GM12878 (cell line): ENCODE data around the gene SLC44A4. TPM values are rescaled to one million over a fixed set of nuclear protein-coding genes. Genes with fewer than 3 reads are reported as not detected.
"Not testable (repeated sequence)": the region's sequence is repeated elsewhere in the genome, so short reads cannot be mapped to it uniquely, and the experiment has no call there.

Source experiments
- ATAC-seq: fragments of 200-7000 bp; cut with Tn5 transposase; 3 replicates; pipeline ENCODE4 v1.9.1; 2020; ENCODE audit warnings: mild to moderate bottlenecking, moderate library complexity
- BruUV-seq: library from RNA; stranded (reverse); fragments of 400-500 nt; replicated peaks from 2 replicates; lab custom pipeline; 2021; lab: Mats Ljungman, UMichigan
- CTCF ChIA-PET: fragments of 300-600 bp; sonication (Branson Sonifier 250); formaldehyde crosslinking; extraction: SDS; loops from one replicate; lab custom pipeline; 2021; ENCODE audit warnings: inconsistent platforms; lab: Yijun Ruan, JAX
- POLR2A ChIA-PET: fragments of 350-600 bp; formaldehyde crosslinking; extraction: SDS; loops from one replicate; lab custom pipeline; 2021; ENCODE audit warnings: inconsistent platforms; lab: Charles Lee
- RAD21 ChIA-PET: fragments of 300-600 bp; sonication (Branson Sonifier 250); formaldehyde crosslinking; loops from one replicate; lab custom pipeline; 2023; ENCODE audit warnings: antibody characterized with exemption; ENCODE audit not compliant: unreplicated experiment; lab: Charles Lee
- SMC1A ChIA-PET: fragments of 300-600 bp; sonication (Branson Sonifier 250); formaldehyde crosslinking; loops from one replicate; lab custom pipeline; 2023; ENCODE audit not compliant: unreplicated experiment, uncharacterized antibody; lab: Charles Lee
- DNase-seq: peaks from one replicate; pipeline ENCODE4 v3.0.0-alpha.2; 2011; ENCODE audit warnings: low read depth, low spot score
- FAIRE-seq: peaks from 3 replicates; lab custom pipeline; 2011; peaks lifted over from hg19 to GRCh38; lab: Jason Lieb, UNC
- H2AFZ ChIP-seq: 2 replicates; pipeline ENCODE4 v1.6.0; 2011; ENCODE audit warnings: low read depth, low read length, control low read depth; ENCODE audit not compliant: control insufficient read depth
- H3K27ac ChIP-seq: 2 replicates; pipeline ENCODE4 v1.5.1; 2011; ENCODE audit warnings: control low read depth; ENCODE audit not compliant: control insufficient read depth, insufficient read depth
- H3K27me3 ChIP-seq, 2 experiments: replicated peaks in 1 of 2; 2 replicates each; pipeline versions ENCODE4 v1.6.0 to v1.6.1; 2011; ENCODE audit warnings: low read length in 1 of 2; ENCODE audit not compliant: control insufficient read depth in 2 of 2, insufficient read depth in 2 of 2
- H3K36me3 ChIP-seq, 2 experiments: 2 replicates each; pipeline ENCODE4 v1.5.1; 2011; ENCODE audit warnings: low read length in 1 of 2; ENCODE audit not compliant: control insufficient read depth in 2 of 2, insufficient read depth in 2 of 2
- H3K4me1 ChIP-seq: 2 replicates; pipeline ENCODE4 v1.6.1; 2011; ENCODE audit warnings: mild to moderate bottlenecking, low read length, moderate library complexity, mixed read lengths; ENCODE audit not compliant: control insufficient read depth, insufficient read depth
- H3K4me2 ChIP-seq: 2 replicates; pipeline ENCODE4 v1.6.0; 2011; ENCODE audit warnings: control low read depth; ENCODE audit not compliant: control insufficient read depth, insufficient read depth
- H3K4me3 ChIP-seq: fragments of 200-600 bp; sonication (generic); 2 replicates; pipeline ENCODE4 v1.5.1; 2016
- H3K79me2 ChIP-seq: 2 replicates; pipeline ENCODE4 v1.6.0; 2011; ENCODE audit warnings: low read length; ENCODE audit not compliant: control insufficient read depth, insufficient read depth
- H3K9ac ChIP-seq: 2 replicates; pipeline ENCODE4 v1.8.0; 2011; ENCODE audit warnings: low read length, control low read depth, mixed read lengths; ENCODE audit not compliant: control insufficient read depth, insufficient read depth
- H3K9me3 ChIP-seq: replicated peaks from 3 replicates; pipeline ENCODE4 v1.5.1; 2011; ENCODE audit warnings: mild to moderate bottlenecking, low read length; ENCODE audit not compliant: control insufficient read depth, insufficient read depth
- H4K20me1 ChIP-seq: 2 replicates; pipeline ENCODE4 v1.6.0; 2011; ENCODE audit not compliant: control insufficient read depth, insufficient read depth
- IRF5 ChIP-seq: fragments of 450-650 bp; IDR thresholded peaks from 2 replicates; pipeline ENCODE4 v1.6.1; 2017; ENCODE audit warnings: borderline replicate concordance
- MYC ChIP-seq: IDR thresholded peaks from 2 replicates; pipeline ENCODE4 v1.6.1; 2011; ENCODE audit warnings: mild to moderate bottlenecking, low read length, moderate library complexity, inconsistent platforms; ENCODE audit not compliant: insufficient read depth, insufficient replicate concordance, insufficient read length, severe bottlenecking
- NFIC ChIP-seq: IDR thresholded peaks from 2 replicates; pipeline ENCODE4 v1.6.1; 2012; ENCODE audit warnings: low read depth, mild to moderate bottlenecking, inconsistent platforms, low read length, moderate library complexity
- NR2C1 ChIP-seq: fragments of 450-650 bp; IDR thresholded peaks from 2 replicates; pipeline ENCODE4 v1.6.1; 2017; ENCODE audit warnings: antibody characterized with exemption, mild to moderate bottlenecking, moderate library complexity
- SPI1 ChIP-seq: IDR thresholded peaks from 2 replicates; pipeline ENCODE4 v1.6.1; 2011; ENCODE audit warnings: low read depth, mild to moderate bottlenecking, low read length, moderate library complexity, borderline replicate concordance; ENCODE audit not compliant: insufficient read depth
- TARDBP ChIP-seq: IDR thresholded peaks from 2 replicates; pipeline ENCODE4 v1.6.1; 2016; ENCODE audit warnings: borderline replicate concordance
- TCF3 ChIP-seq: IDR thresholded peaks from 2 replicates; pipeline ENCODE4 v1.6.1; 2012; ENCODE audit warnings: low read depth, mild to moderate bottlenecking, low read length, borderline replicate concordance; ENCODE audit not compliant: insufficient read depth
- WGBS: methylation state at CpG from one replicate; pipeline ENCODE4 v1.1.6; 2016; ENCODE audit warnings: low lambda C conversion rate; ENCODE audit not compliant: insufficient replicate concordance, insufficient coverage; ENCODE audit errors: missing lambda C conversion rate; 5-methylcytosine and 5-hydroxymethylcytosine counted together
- in situ Hi-C: fragments of 300-500 bp; cut with MboI; formaldehyde crosslinking; loops from 9 replicates; pipeline ENCODE4 v1.14.3; 2018; ENCODE audit warnings: mixed read lengths
- intact Hi-C: fragments of 100-400 bp; cut with micrococcal nuclease; formaldehyde crosslinking; loops from one replicate; pipeline ENCODE4 v1.14.2; 2022; ENCODE audit not compliant: unreplicated experiment
- polyA plus RNA-seq, 11 experiments: library from polyadenylated mRNA; depleted of rRNA in 4 of 11; unstranded in 6 of 11; stranded (reverse) in 5 of 11; fragments of >200 nt; fragmentation: Nextera tagmentation in 4 of 11; fragmentation: Illumina TruSeq in 1 of 11; extraction: Ambion mirVana in 4 of 11; extraction: Trizol in 1 of 11; gene quantifications; 1 replicate in 1 of 11; 2 replicates in 10 of 11; pipeline versions ENCODE4 v1.2.1 to v1.2.3, GENCODE V29; 2011 to 2016; ENCODE audit warnings: inconsistent platforms in 2 of 11, missing spikeins in 2 of 11, low read depth in 1 of 11
- total RNA-seq, 4 experiments: library from RNA; depleted of rRNA in 3 of 4; stranded (reverse); fragments of >200 nt in 3 of 4; fragmentation: Illumina TruSeq in 1 of 4; extraction: Trizol in 1 of 4; gene quantifications; 2 replicates each; pipeline versions ENCODE4 v1.2.1 to v1.2.3, GENCODE V29; 2013 to 2021

The SLC44A4 gene
- total and polyA plus RNA-seq, 10 of the 15 experiments (the other 5 are each of a cell fraction or from before 2014, with no cell fraction given): 0.04 to 0.24 (median 0.15) TPM; not detected in 3

- SMC1A ChIA-PET: no interaction called here
- DNase-seq: no peak
- BruUV-seq: no TSS peak
- no peaks in the 10 kb centered on the region for H3K36me3 ChIP-seq
- no peak for ATAC-seq
- in situ Hi-C loops: no loop called here
- RAD21 ChIA-PET: interaction anchor here (0.6 kb wide), 1 partner anchor 317 kb away, joined by 7 read pairs; no protein-coding TSS in a partner anchor
- H3K9ac ChIP-seq: no peak overlapping the region
- no peaks in the 10 kb centered on the region for H3K9me3 ChIP-seq
- H3K27me3 ChIP-seq: no peaks in the 10 kb centered on the region
- 71% methylated on average over 8 of the region's 8 CpGs for WGBS
- H3K4me3 ChIP-seq: no peak overlapping the region
- no peak overlapping the region for H3K27ac ChIP-seq
- TF ChIP-seq NFIC: no peak
- TF ChIP-seq TARDBP: no peak
- no peak for TF ChIP-seq IRF5
- TF ChIP-seq TCF3: no peak
- TF ChIP-seq NR2C1: no peak
- no peak for TF ChIP-seq SPI1
- TF ChIP-seq MYC: no peak
- TF ChIP-seq, all 136 proteins: peak for 0
- CTCF ChIA-PET: interaction anchor here (1.6 kb wide), 1 partner anchor 77 kb away, joined by 3 read pairs; the partner anchor contains the start of gene CFB
- Histone ChIP-seq H4K20me1 (no peaks in the 10 kb centered on the region), H3K79me2 (no peaks in the 10 kb centered on the region), H3K4me2 (no peak overlapping the region), H3K4me1 (no peaks in the 10 kb centered on the region; the same call in 1 of the 2 replicates), H2AFZ (no peak overlapping the region)
- intact Hi-C loops: no loop called here
- FAIRE-seq: no peak
- POLR2A ChIA-PET: no interaction called here
These were observed 9.5 kb downstream of the SLC44A4 start for GRCh38 chr6:31869343-31869742.

- H3K9ac ChIP-seq, H3K4me3 ChIP-seq, POLR2A ChIA-PET, H3K9me3 ChIP-seq, H3K4me2 ChIP-seq, H2AFZ ChIP-seq, ATAC-seq, H3K79me2 ChIP-seq, H3K27ac ChIP-seq, DNase-seq, H3K36me3 ChIP-seq, H3K27me3 ChIP-seq, BruUV-seq, in situ Hi-C loops, H3K4me1 ChIP-seq, H4K20me1 ChIP-seq, intact Hi-C loops, FAIRE-seq: not testable (repeated sequence)
- 100% methylated on average over 1 of the region's 1 CpG for WGBS
- RAD21 ChIA-PET: interaction anchor here (0.6 kb wide), 1 partner anchor 316 kb away, joined by 7 read pairs; no protein-coding TSS in a partner anchor
- CTCF ChIA-PET: interaction anchor here (1.4 to 1.6 kb wide), 2 partner anchors 77 kb away, joined by 3 to 5 read pairs; partner anchors contain the start of gene CFB
- SMC1A ChIA-PET: interaction anchor here (1.1 kb wide), 1 partner anchor 325 kb away, joined by 4 read pairs; no protein-coding TSS in a partner anchor
These were observed 10.2 kb downstream of the SLC44A4 start for GRCh38 chr6:31868658-31868971.
